Stimulated activated naive CD8-positive, alpha-beta T cell treated with anti-CD3 and anti-CD28 coated beads, Interleukin-15, amount 100 ng/mL, for 72 hours (primary cell): ENCODE data around the gene CFAP77.

Source experiments
- ATAC-seq: fragments of 150-1000 bp; cut with Tn5 transposase; 2 replicates; pipeline ENCODE4 v1.10.0; 2021; ENCODE audit warnings: mild to moderate bottlenecking, moderate library complexity
- DNase-seq, 2 donors: peaks; one replicate each; pipeline ENCODE4 v3.0.0; 2021 to 2022
- H3K27ac Mint-ChIP-seq, 2 donors: one replicate each; pipeline ENCODE4 v1.8.0; 2022; ENCODE audit warnings: mild to moderate bottlenecking in 2 of 2, mixed read lengths in 2 of 2, moderate library complexity in 2 of 2
- H3K27me3 Mint-ChIP-seq: one replicate; pipeline ENCODE4 v1.8.0; 2022; ENCODE audit warnings: mixed read lengths
- H3K4me1 Mint-ChIP-seq: one replicate; pipeline ENCODE4 v1.8.0; 2022; ENCODE audit warnings: mild to moderate bottlenecking, mixed read lengths
- H3K4me3 Mint-ChIP-seq, 2 donors: one replicate each; pipeline ENCODE4 v1.8.0; 2022; ENCODE audit warnings: mild to moderate bottlenecking in 2 of 2, mixed read lengths in 2 of 2, moderate library complexity in 1 of 2
- H3K9me3 Mint-ChIP-seq, 2 donors: one replicate each; pipeline ENCODE4 v1.8.0; 2022; ENCODE audit warnings: mixed read lengths in 2 of 2

CFAP77 gene

GRCh38 chr9:132572921-132573320 lies 162.9 kb downstream of the CFAP77 start:
- Mint-ChIP-seq H3K27ac (no peak overlapping the region), H3K27me3 (peaks cover 63% of the 10 kb centered on the region), H3K4me3 (no peak overlapping the region), H3K9me3 (no peaks in the 10 kb centered on the region), H3K4me1 (no peaks in the 10 kb centered on the region)
- ATAC-seq (no peak), DNase-seq (no peak)

- Mint-ChIP-seq H3K9me3 (no peaks in the 10 kb centered on the region), H3K4me3 (no peak overlapping the region), H3K27me3 (peaks cover 85% of the 10 kb centered on the region), H3K27ac (no peak overlapping the region), H3K4me1 (no peaks in the 10 kb centered on the region)
- ATAC-seq: peak; percentile 87
- DNase-seq: peak; percentile 53 to 60
These were observed 165.1 kb downstream of the CFAP77 start for GRCh38 chr9:132575005-132575609.

GRCh38 chr9:132575811-132576210 lies 165.8 kb downstream of the CFAP77 start:
- no peaks in the 10 kb centered on the region for H3K9me3 Mint-ChIP-seq
- H3K27ac Mint-ChIP-seq: no peak overlapping the region
- peaks cover 92% of the 10 kb centered on the region for H3K27me3 Mint-ChIP-seq
- no peak for DNase-seq
- H3K4me1 Mint-ChIP-seq: no peaks in the 10 kb centered on the region
- ATAC-seq: no peak
- H3K4me3 Mint-ChIP-seq: no peak overlapping the region

- no peak for ATAC-seq
- no peaks in the 10 kb centered on the region for H3K9me3 Mint-ChIP-seq
- no peak overlapping the region for H3K27ac Mint-ChIP-seq
- no peak for DNase-seq
- H3K27me3 Mint-ChIP-seq: peaks cover 94% of the 10 kb centered on the region
- no peak overlapping the region for H3K4me3 Mint-ChIP-seq
- peaks cover 13% of the 10 kb centered on the region for H3K4me1 Mint-ChIP-seq
These were observed 167.1 kb downstream of the CFAP77 start for GRCh38 chr9:132577119-132577518.

- Mint-ChIP-seq H3K27ac (no peak overlapping the region), H3K4me1 (peaks cover 13% of the 10 kb centered on the region), H3K9me3 (no peaks in the 10 kb centered on the region), H3K27me3 (peaks cover 97% of the 10 kb centered on the region), H3K4me3 (no peak overlapping the region)
- ATAC-seq: no peak
- DNase-seq: no peak
These were observed 168.4 kb downstream of the CFAP77 start for GRCh38 chr9:132578367-132578932.

- ATAC-seq: no peak
- Mint-ChIP-seq H3K9me3 (no peaks in the 10 kb centered on the region), H3K27ac (no peak overlapping the region), H3K27me3 (peaks cover 100% of the 10 kb centered on the region), H3K4me3 (no peak overlapping the region), H3K4me1 (peaks cover 15% of the 10 kb centered on the region)
- DNase-seq: no peak
These were observed 169.4 kb downstream of the CFAP77 start for GRCh38 chr9:132579427-132579798.

- Mint-ChIP-seq H3K4me3 (peak within 1 kb of the TSS; percentile 78 to 86), H3K27ac (peak within 1 kb of the TSS in 1 of 2 donors; percentile 48), H3K4me1 (peaks cover 29% of the 10 kb centered on the region), H3K27me3 (peaks cover 100% of the 10 kb centered on the region), H3K9me3 (no peaks in the 10 kb centered on the region)
- no peak for ATAC-seq
- DNase-seq: no peak
These were observed 172.3 kb downstream of the CFAP77 start, which contains the start of gene BARHL1 for GRCh38 chr9:132582276-132582785. Gene BARHL1, plus strand, starts transcription at chr9:132582606. Its CDS starts 192 bp downstream, at chr9:132582798.

- H3K27ac Mint-ChIP-seq: no peak overlapping the region
- H3K4me1 Mint-ChIP-seq: peaks cover 29% of the 10 kb centered on the region
- H3K9me3 Mint-ChIP-seq: no peaks in the 10 kb centered on the region
- H3K4me3 Mint-ChIP-seq: no peak overlapping the region
- ATAC-seq (no peak), DNase-seq (no peak)
- H3K27me3 Mint-ChIP-seq: peaks cover 100% of the 10 kb centered on the region
These were observed 173.0 kb downstream of the CFAP77 start for GRCh38 chr9:132582786-132583583.

GRCh38 chr9:132583584-132584304 lies 173.7 kb downstream of the CFAP77 start:
- DNase-seq (no peak), ATAC-seq (no peak)
- H3K27me3 Mint-ChIP-seq: peaks cover 100% of the 10 kb centered on the region
- no peak overlapping the region for H3K4me3 Mint-ChIP-seq
- H3K4me1 Mint-ChIP-seq: peaks cover 30% of the 10 kb centered on the region
- peak overlapping the region in 1 of 2 donors; percentile 92 for H3K27ac Mint-ChIP-seq
- no peaks in the 10 kb centered on the region for H3K9me3 Mint-ChIP-seq

GRCh38 chr9:132584601-132585560 lies 174.9 kb downstream of the CFAP77 start:
- Mint-ChIP-seq H3K27me3 (peaks cover 100% of the 10 kb centered on the region), H3K27ac (peak overlapping the region in 1 of 2 donors; percentile 20), H3K4me1 (peaks cover 40% of the 10 kb centered on the region), H3K9me3 (no peaks in the 10 kb centered on the region), H3K4me3 (no peak overlapping the region)
- ATAC-seq (no peak), DNase-seq (no peak)

- H3K4me1 Mint-ChIP-seq: peaks cover 49% of the 10 kb centered on the region
- peak overlapping the region in 1 of 2 donors; percentile 1 for H3K4me3 Mint-ChIP-seq
- DNase-seq (no peak), ATAC-seq (no peak)
- peaks cover 100% of the 10 kb centered on the region for H3K27me3 Mint-ChIP-seq
- no peak overlapping the region for H3K27ac Mint-ChIP-seq
- no peaks in the 10 kb centered on the region for H3K9me3 Mint-ChIP-seq
These were observed 176.2 kb downstream of the CFAP77 start for GRCh38 chr9:132585954-132586829.

- peaks cover 44% of the 10 kb centered on the region for H3K4me1 Mint-ChIP-seq
- no peak overlapping the region for H3K27ac Mint-ChIP-seq
- peaks cover 100% of the 10 kb centered on the region for H3K27me3 Mint-ChIP-seq
- no peak for ATAC-seq
- no peaks in the 10 kb centered on the region for H3K9me3 Mint-ChIP-seq
- no peak for DNase-seq
- H3K4me3 Mint-ChIP-seq: no peak overlapping the region
These were observed 177.0 kb downstream of the CFAP77 start for GRCh38 chr9:132586830-132587591.

- H3K27ac Mint-ChIP-seq: no peak overlapping the region
- peaks cover 42% of the 10 kb centered on the region for H3K4me1 Mint-ChIP-seq
- H3K4me3 Mint-ChIP-seq: no peak overlapping the region
- H3K9me3 Mint-ChIP-seq: no peaks in the 10 kb centered on the region
- ATAC-seq: no peak
- H3K27me3 Mint-ChIP-seq: peaks cover 100% of the 10 kb centered on the region
- DNase-seq: no peak
These were observed 177.6 kb downstream of the CFAP77 start for GRCh38 chr9:132587592-132587955.
